MM.1S (cell line): Measurements from ENCODE around the gene TRIM27.

Experiments used
- CTCF ChIP-seq: fragments of 300-600 bp; sonication (generic); IDR thresholded peaks from 2 replicates; pipeline ENCODE4 v1.5.1; 2016; ENCODE audit warnings: antibody characterized with exemption, low read length, mixed read lengths
- EZH2phosphoT487 ChIP-seq: fragments of 300-600 bp; sonication (generic); IDR thresholded peaks from 2 replicates; pipeline ENCODE4 v1.6.1; 2018; ENCODE audit warnings: antibody characterized with exemption, low read length

- no peak for TF ChIP-seq EZH2phosphoT487
- TF ChIP-seq CTCF, result peak; percentile 40
Observed at GRCh38 chr6:28896505-28897368, 27.0 kb downstream of the TRIM27 start.
